ENCODE measurements around the gene MPZL2.

- TF ChIP-seq GABPB1 (CRISPR knock-in tag; IDR thresholded peaks at IDR 0.05) (no peak), SKIL (CRISPR knock-in tag; IDR thresholded peaks at IDR 0.05; ENCODE audit: borderline replicate concordance) (no peak), ZNF609 (CRISPR knock-in tag; IDR thresholded peaks at IDR 0.05; ENCODE audit: borderline replicate concordance) (no peak), ELF4 (CRISPR knock-in tag; IDR thresholded peaks at IDR 0.05; ENCODE audit: borderline replicate concordance) (no peak), ATF2 (CRISPR knock-in tag; IDR thresholded peaks at IDR 0.05) (no peak), CTCF (CRISPR knock-in tag; IDR thresholded peaks at IDR 0.05) (no peak), JARID2 (CRISPR knock-in tag; IDR thresholded peaks at IDR 0.05; ENCODE audit: insufficient replicate concordance) (no peak), ADNP (CRISPR knock-in tag; IDR thresholded peaks at IDR 0.05) (no peak), ZNF446 (CRISPR knock-in tag; IDR thresholded peaks at IDR 0.05) (no peak), BCLAF1 (IDR thresholded peaks at IDR 0.05) (no peak), ZNF317 (CRISPR knock-in tag; IDR thresholded peaks at IDR 0.05) (no peak)
Observed at GRCh38 chr11:118294053-118294452, 30.0 kb upstream of the MPZL2 start.
